ENCODE results near the gene CRYGN.

The CRYGN gene

GRCh38 chr7:151459726-151460473 lies 20.0 kb upstream of the CRYGN start:
- DNase-seq, result peak; percentile 56 to 85

GRCh38 chr7:151457534-151457933 lies 17.6 kb upstream of the CRYGN start:
- no peak for DNase-seq

- DNase-seq, result no peak
Measured at GRCh38 chr7:151456782-151457181, 16.8 kb upstream of the CRYGN start.

- DNase-seq, result no peak
Measured at GRCh38 chr7:151456276-151456675, 16.3 kb upstream of the CRYGN start.

- DNase-seq, result no peak
Measured at GRCh38 chr7:151455690-151456089, 15.7 kb upstream of the CRYGN start.

GRCh38 chr7:151454932-151455530 lies 15.1 kb upstream of the CRYGN start:
- no peak for DNase-seq

GRCh38 chr7:151454305-151454704 lies 14.4 kb upstream of the CRYGN start:
- no peak for DNase-seq

- DNase-seq, result no peak
Measured at GRCh38 chr7:151453326-151453791, 13.4 kb upstream of the CRYGN start.

GRCh38 chr7:151452680-151453325 lies 12.9 kb upstream of the CRYGN start:
- no peak for DNase-seq

GRCh38 chr7:151451626-151452571 lies 12.0 kb upstream of the CRYGN start:
- DNase-seq, result no peak

- DNase-seq, result no peak
Measured at GRCh38 chr7:151451156-151451555, 11.2 kb upstream of the CRYGN start.

GRCh38 chr7:151449990-151450389 lies 10.0 kb upstream of the CRYGN start:
- no peak for DNase-seq

- peak in 1 of 2 experiments; percentile 47 for DNase-seq
Measured at GRCh38 chr7:151448261-151449252, 8.6 kb upstream of the CRYGN start.

GRCh38 chr7:151447901-151448260 lies 7.9 kb upstream of the CRYGN start:
- DNase-seq, result no peak

GRCh38 chr7:151447312-151447711 lies 7.4 kb upstream of the CRYGN start:
- no peak for DNase-seq

GRCh38 chr7:151446412-151446811 lies 6.5 kb upstream of the CRYGN start:
- no peak for DNase-seq

- no peak for DNase-seq
Measured at GRCh38 chr7:151444632-151445031, 4.7 kb upstream of the CRYGN start.

- no peak for DNase-seq
Measured at GRCh38 chr7:151442776-151443496, 3.0 kb upstream of the CRYGN start.

- no peak for DNase-seq
Measured at GRCh38 chr7:151440799-151441445, 981 bp upstream of the CRYGN start.

GRCh38 chr7:151438864-151439601 lies 908 bp downstream of the CRYGN start:
- DNase-seq, result no peak
